ENCODE data around the gene SRRM2.
"Not testable (repeated sequence)": the region's sequence is repeated elsewhere in the genome, so short reads cannot be mapped to it uniquely, and the experiment has no call there.

Gene SRRM2

DNA sequence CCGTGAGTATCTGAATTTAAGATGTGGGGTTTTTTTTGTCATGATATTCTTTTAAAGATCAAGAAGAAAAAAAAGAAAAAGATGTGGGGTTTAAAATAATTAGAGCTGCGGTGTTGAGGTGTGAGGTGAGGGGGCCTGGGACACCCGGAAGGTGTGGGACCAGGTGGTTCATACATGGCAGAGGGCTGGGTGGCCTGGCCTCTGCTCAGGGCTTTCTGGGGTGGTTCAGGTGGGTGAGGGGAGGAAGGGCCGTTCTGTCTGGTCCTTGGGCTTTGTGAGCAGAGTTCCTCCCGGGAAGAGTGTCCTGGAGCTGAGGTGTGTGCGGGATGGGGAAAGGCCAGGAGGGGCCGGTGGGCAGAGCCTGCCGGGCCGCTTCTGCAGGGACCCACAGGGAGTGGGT is 37.4 kb upstream of the SRRM2 start:
- DNase-seq (ENCODE audit: low read depth in 3 of 3): no peak

DNA sequence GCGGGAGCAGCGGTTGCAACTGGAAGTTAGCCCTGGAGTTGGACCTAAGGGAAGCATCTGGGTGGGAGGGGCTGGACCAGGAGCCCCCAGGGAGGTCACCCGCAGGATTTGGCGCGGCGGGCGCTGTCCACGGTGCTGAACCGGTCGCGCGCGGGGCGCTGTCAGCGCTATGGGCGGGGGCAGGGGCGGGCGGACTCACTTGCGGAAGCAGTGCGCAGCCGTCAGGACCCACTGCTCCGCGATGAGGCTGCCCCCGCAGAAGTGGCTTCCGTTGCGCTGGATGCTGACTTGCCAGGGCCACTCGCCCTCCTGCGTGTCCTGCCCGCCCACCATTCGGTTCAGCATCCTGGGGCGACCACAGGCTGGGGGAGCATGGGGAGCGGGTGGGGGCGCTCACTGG is 36.9 kb upstream of the SRRM2 start:
- DNase-seq (ENCODE audit: low read depth in 3 of 3): peak; percentile 53 to 74 (median 68)

DNA sequence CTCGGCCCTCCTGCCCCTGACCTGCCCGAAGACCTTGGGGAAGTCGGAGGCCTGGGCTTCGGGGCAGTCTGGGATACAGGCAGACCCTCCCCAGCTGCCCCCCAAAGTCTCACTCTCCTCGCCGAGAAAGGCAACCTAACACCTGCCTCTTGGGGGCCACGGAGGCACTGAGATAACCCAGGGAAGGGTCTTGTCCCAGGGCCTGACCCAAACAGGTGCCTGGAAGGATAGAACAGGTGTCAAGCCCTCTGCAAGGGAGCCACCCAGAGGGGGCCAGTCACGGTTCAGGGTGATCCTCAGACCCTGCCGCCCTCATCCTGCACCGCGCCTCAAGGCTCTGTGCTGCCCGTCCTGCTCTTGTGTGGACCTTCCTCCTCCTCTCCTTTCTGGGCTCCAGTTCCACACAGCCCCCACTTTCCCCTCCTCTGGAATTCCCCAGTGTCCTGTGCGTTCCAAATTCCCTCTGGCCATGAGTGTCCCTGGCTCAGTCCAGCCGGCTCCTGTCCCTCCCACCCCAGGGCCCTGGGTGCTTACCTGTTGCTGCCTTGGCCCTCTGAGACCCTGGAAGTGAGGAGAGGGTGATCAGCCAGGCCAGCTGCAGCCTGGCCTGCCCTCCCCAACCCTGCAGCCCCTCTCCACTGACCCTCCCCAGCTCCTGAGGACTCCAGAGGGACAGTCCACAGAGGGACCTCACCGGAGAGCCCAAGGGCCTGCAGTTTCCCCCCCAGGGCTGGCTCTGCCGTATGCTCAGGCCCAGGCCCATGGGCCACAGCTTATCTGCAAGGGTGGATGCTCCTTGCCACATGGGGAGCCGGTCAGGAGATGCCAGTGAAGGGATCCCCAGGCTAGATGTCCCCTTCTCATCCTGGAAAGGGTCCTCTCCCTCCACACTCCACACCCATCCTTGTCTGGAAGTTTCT is 36.2 kb upstream of the SRRM2 start:
- DNase-seq (ENCODE audit: low read depth in 3 of 3): no peak

DNA sequence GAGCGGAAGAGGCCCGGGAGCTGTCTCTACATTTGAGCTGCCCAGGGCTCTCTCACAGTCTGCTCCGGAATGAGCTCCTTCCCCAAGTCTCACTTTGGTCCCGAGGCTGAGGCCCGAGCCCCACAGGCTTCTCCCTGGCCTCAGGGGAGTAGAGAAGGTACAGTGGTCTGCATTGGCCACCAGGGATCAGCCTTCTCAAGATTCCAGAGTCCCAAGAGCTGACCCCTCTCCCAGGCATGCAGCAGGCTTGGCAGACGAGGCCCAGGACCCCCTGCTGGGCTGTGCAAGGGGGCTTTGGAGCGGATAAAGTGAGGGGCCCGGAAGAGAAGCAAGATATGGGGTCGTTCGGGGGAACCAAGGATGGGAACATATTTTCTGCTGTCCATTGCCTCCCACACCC is 35.5 kb upstream of the SRRM2 start:
- DNase-seq (ENCODE audit: low read depth in 3 of 3): no peak

GRCh38 chr16:2717383-2718263 is 34.8 kb upstream of the SRRM2 start:
- no peak for DNase-seq (ENCODE audit: low read depth in 3 of 3)

GRCh38 chr16:2719328-2720063 is 32.9 kb upstream of the SRRM2 start:
- no peak for DNase-seq (ENCODE audit: low read depth in 3 of 3)

DNA sequence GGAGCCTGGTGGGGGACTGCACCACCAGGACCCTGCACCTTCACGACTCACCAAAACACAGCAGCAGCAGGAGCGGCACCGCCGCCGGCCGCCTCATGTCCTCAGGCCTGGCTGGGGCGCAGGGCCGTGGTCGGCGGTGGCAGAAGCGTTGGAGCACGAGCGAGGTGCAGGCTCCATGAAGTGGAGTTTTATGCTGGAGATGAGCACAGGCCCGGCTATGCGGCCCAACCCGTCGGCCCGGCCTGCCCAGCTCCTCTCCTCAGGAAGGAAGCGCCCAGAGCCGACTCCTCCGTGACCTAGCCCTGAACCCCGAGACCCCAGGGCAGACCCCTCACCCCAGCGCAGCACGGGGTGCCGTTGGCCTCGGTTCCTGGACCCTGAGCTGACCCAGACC is 32.4 kb upstream of the SRRM2 start, which contains the start of gene PRSS27:
PRSS27 (minus strand) TSS at position 161 of the 394 bp plus-strand sequence; CDS start at position 97, 64 bp downstream.
- DNase-seq (ENCODE audit: low read depth in 3 of 3): no peak

DNA sequence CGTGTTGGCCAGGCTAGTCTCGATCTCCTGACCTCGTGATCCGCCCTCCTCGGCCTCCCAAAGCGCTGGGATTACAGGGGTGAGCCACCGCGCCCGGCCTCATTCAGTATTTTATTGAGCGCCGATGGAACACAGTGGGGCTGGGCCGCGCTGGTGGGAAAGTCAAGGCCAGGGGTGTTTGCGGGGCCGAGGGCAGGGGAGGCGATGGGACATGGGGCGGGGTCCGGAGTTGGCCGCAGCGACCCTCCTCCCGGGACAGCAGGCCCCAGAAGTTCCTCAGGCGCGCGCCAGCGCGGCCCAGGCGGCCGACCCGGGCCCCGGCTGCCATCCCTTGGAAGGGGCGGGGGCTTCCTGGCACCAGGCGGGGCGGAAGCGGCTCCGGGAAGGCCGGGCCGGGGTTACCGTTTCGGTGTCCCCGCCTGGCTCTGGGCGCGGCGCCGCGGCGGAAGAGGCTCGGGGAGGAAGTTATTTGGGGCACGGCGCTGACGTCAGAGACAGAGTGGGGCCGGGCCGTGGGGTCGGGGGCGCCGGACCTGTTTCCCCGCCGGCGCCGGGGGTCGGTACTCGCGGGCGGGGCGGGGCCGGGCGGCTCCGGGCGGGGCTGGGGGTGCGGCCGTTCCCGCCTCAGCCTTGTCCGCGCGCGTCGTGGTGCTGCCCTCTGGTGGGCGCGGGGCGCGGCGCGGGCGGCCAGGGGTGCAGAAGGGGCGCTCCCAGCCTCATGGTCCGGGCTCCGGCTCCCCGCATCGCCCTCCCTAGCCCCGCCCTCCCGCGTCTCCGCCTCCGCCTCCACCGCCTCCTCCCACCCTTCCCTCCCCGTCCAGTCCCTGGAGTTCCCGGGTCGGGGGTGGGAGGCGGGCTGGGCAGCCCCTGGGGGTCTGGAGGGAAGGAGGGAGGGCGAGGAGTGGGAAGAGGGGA is 31.5 kb upstream of the SRRM2 start:
- DNase-seq (ENCODE audit: low read depth in 3 of 3): peak; percentile 72 to 76 (median 74)

DNA sequence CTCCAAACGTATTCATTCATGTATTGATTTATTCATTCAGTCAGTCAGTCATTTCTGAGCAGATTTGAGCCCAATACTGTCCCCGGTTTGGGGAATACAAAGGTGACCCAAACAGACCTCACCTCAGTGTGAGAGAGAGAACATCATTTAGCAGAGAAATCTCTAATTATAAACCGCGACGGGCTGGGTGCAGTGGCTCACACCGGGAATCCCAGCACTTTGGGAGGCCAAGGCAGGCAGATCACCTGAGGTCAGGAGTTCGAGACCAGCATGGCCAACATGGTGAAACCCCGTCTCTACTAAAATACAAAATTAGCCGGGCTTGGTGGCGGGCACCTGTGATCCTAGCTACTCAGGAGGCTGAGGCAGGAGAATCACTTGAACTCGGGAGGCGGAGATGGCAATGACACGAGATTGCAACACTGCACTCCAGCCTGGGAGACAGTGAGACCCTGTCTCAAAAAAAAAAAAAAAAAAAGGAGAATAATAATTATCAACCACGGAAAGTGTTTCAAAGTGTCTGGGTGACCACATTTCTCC is 30.7 kb upstream of the SRRM2 start:
- DNase-seq (ENCODE audit: low read depth in 3 of 3): not testable (repeated sequence)

GRCh38 chr16:2724088-2724676 is 28.3 kb upstream of the SRRM2 start:
- DNase-seq (ENCODE audit: low read depth in 3 of 3): no peak

GRCh38 chr16:2724816-2725348 is 27.6 kb upstream of the SRRM2 start:
- DNase-seq (ENCODE audit: low read depth in 3 of 3): no peak

GRCh38 chr16:2726923-2727322 is 25.5 kb upstream of the SRRM2 start:
- DNase-seq (ENCODE audit: low read depth in 3 of 3): no peak

GRCh38 chr16:2728034-2728433 is 24.4 kb upstream of the SRRM2 start:
- DNase-seq (ENCODE audit: low read depth in 3 of 3): no peak

DNA sequence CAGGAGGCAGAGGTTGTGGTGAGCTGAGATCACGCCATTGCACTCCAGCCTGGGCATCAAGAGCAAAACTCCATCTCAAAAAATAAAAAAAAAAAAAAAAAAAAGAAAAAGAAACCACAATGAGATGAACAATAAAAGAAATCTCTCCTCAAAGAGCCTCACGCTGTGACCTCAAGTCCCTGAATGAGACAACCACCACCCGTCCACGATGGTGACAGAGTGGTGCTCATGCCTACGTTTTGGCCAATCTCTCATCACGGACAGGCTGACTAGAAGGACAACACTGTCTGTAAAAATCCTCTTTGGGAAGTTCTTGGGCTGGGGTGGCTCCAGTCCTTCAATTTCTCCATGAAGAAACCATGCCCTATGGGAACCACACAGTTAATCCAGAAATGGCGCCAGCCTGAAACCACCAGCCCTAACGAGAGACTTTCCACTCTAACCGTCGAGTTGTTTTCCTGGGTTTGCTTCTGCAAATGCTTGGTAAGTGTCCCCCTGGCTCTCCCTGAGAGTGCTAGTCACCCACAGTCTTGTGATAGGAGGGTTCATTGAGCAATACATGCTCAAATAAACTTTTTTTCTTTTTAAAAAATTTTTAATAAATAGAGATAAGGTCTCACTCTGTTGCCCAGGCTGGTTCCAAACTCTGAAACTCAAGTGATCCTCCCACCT is 17.5 kb upstream of the SRRM2 start:
- DNase-seq (ENCODE audit: low read depth in 3 of 3): no peak

- DNase-seq (ENCODE audit: low read depth in 3 of 3): no peak
These were observed 15.8 kb upstream of the SRRM2 start for GRCh38 chr16:2736476-2737237.

DNA sequence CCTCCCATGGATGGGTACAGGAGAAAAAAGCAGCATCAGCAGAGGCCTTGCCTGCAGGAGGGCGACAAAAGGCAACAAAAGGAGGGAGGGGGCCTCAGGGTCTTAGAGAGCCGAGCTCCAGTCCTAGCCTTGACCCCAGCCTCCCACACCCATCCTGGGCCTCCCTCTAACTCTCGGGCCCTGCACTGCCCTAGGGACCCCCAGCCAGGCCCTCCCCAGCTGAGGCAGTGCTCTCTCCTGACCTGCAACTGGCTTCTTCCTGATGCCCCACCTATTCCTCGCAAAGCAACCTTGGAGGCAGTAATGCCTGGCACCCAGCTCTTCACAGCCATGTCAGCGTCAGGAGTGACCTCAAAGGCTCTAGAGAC is 15.2 kb upstream of the SRRM2 start:
- no peak for DNase-seq (ENCODE audit: low read depth in 3 of 3)

GRCh38 chr16:2737895-2738418 is 14.5 kb upstream of the SRRM2 start:
- DNase-seq (ENCODE audit: low read depth in 3 of 3): no peak

GRCh38 chr16:2738615-2739014 is 13.8 kb upstream of the SRRM2 start:
- DNase-seq (ENCODE audit: low read depth in 3 of 3): no peak

Measured in stimulated activated CD4-positive, alpha-beta T cell treated with anti-CD3 and anti-CD28 coated beads, TNF-alpha, amount 100 ng/mL, for 4 hours (primary cell).